Measurements from ENCODE around the gene SMIM45.

Gene SMIM45

DNA sequence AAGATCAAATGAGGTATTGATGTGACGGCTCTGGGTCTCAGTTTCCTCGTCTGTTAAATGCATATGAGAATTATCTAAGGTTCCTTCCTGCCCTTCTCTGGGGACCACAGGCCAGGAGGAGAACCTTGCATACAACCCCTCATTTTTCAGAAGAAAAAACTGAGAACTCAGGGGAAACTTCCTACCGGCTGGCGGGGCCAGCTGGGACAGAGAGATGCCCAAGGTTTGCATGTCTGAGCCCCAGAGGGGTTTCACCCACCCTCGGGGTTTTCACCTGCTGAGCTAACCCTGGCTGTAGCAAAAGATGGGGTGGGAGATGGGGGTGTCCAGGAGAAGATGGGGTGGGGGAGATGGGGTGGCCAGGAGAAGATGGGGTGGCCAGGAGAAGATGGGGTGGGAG is 29.6 kb upstream of the SMIM45 start:
- Histone ChIP-seq H3K27me3 (peaks cover 10% of the 10 kb centered on the region), H3K36me3 (no peaks in the 10 kb centered on the region), H3K4me1 (peaks cover 5 to 27% of the 10 kb centered on the region in 2 donors), H3K4me3 (replicated peaks in 1 of 3) (no peak overlapping the region), H3K9me3 (no peaks in the 10 kb centered on the region), H3K27ac (no peak overlapping the region)
- DNase-seq = no peak
- TF ChIP-seq, protein P1, sequence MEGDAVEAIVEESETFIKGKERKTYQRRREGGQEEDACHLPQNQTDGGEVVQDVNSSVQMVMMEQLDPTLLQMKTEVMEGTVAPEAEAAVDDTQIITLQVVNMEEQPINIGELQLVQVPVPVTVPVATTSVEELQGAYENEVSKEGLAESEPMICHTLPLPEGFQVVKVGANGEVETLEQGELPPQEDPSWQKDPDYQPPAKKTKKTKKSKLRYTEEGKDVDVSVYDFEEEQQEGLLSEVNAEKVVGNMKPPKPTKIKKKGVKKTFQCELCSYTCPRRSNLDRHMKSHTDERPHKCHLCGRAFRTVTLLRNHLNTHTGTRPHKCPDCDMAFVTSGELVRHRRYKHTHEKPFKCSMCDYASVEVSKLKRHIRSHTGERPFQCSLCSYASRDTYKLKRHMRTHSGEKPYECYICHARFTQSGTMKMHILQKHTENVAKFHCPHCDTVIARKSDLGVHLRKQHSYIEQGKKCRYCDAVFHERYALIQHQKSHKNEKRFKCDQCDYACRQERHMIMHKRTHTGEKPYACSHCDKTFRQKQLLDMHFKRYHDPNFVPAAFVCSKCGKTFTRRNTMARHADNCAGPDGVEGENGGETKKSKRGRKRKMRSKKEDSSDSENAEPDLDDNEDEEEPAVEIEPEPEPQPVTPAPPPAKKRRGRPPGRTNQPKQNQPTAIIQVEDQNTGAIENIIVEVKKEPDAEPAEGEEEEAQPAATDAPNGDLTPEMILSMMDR (IDR thresholded peaks at IDR 0.05) = no peak
- no peak for TF ChIP-seq POLR2A (IDR thresholded peaks at IDR 0.05)
- WGBS, 2 donors = 86 to 97% methylated on average over 5 of the region's 5 CpGs
- intact Hi-C loops (cut with DNase I) = no loop called here

DNA sequence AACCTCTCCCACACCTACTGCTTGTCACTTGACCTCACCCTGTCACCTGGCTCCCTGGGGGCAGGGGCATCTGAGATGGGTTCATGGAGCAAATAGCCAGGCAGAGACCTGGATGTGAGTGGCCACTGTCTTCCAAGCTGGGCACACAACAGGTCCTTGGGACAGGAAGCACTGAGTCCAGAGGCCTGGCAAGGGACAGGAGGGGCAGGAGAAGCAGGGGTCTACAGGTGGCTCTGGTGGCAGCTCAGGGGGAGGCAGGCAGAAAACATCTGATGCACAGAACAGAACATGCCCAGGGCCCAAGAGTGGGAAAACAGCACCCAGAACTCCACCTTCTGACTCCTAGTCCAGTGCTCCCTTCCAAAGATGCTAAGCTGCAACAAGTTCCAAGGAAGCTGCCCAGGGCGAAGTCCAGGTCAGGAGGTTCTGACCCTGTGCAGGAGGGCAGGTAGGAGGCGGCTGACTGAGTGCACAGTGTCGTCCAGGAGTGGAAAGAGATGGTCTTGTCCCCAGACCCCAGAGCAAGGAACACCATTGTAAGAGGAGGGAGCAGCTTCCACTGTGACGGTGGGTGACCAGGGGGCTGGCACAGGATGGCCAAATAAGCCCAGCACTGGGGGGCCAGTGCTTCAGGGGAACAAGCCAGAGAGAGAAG is 28.9 kb upstream of the SMIM45 start:
- H3K27me3 ChIP-seq = peaks cover 6% of the 10 kb centered on the region

DNA sequence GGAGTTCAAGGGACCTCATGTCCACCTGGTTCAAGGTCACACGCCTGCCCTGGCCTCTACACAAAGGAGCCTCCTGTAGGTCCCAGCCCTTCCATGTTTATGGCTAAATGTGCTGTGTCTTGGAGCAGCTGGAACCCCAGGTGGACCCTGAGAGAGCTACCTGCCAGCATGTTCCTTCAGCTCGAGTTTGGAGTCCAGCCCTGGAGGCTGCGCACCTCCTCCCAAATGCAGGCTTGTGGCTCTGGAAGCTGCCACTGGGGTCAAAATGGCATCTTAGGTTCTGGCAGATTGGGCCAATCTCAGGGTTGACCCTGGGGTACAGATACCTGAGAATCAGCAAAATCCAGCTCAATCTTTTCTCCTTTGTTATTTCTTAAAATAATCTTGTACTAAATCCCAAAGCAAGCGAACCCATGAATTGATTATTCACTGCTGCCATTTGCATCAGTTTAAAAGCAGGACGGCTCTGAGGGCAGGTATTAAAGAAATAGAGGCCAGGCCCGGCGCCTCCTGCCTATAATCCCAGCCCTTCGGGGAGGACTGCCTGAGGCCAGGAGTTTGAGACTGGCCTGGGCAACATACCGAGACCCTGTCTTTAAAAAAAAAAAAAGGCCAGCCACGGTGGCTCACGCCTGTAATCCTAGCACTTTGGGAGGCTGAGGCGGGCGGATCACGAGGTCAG is 28.2 kb upstream of the SMIM45 start:
- peaks cover 6% of the 10 kb centered on the region for H3K27me3 ChIP-seq
- H3K36me3 ChIP-seq = no peaks in the 10 kb centered on the region
- H3K4me1 ChIP-seq = peaks cover 5 to 22% of the 10 kb centered on the region in 2 donors
- no peak for DNase-seq
- TF ChIP-seq, protein P1 (IDR thresholded peaks at IDR 0.05) = no peak
- no peak for TF ChIP-seq POLR2A (IDR thresholded peaks at IDR 0.05)
- no peak overlapping the region for H3K27ac ChIP-seq
- intact Hi-C loops (cut with DNase I) = no loop called here
- H3K9me3 ChIP-seq = no peaks in the 10 kb centered on the region
- no peak overlapping the region for H3K4me3 ChIP-seq (replicated peaks in 1 of 3)
- WGBS, 2 donors = 91 to 92% methylated on average over 13 to 14 of the region's 14 CpGs

More for the DNA sequence above, 28.9 kb upstream of the SMIM45 start:
- Histone ChIP-seq H3K27ac (no peak overlapping the region), H3K36me3 (no peaks in the 10 kb centered on the region), H3K4me3 (replicated peaks in 1 of 3) (no peak overlapping the region), H3K9me3 (no peaks in the 10 kb centered on the region), H3K4me1 (peaks cover 5 to 25% of the 10 kb centered on the region in 2 donors)
- intact Hi-C loops (cut with DNase I) = no loop called here
- DNase-seq = no peak
- 88 to 91% methylated on average over 4 of the region's 4 CpGs for WGBS, 2 donors
- TF ChIP-seq, protein P1 (IDR thresholded peaks at IDR 0.05) = no peak
- no peak for TF ChIP-seq POLR2A (IDR thresholded peaks at IDR 0.05)

DNA sequence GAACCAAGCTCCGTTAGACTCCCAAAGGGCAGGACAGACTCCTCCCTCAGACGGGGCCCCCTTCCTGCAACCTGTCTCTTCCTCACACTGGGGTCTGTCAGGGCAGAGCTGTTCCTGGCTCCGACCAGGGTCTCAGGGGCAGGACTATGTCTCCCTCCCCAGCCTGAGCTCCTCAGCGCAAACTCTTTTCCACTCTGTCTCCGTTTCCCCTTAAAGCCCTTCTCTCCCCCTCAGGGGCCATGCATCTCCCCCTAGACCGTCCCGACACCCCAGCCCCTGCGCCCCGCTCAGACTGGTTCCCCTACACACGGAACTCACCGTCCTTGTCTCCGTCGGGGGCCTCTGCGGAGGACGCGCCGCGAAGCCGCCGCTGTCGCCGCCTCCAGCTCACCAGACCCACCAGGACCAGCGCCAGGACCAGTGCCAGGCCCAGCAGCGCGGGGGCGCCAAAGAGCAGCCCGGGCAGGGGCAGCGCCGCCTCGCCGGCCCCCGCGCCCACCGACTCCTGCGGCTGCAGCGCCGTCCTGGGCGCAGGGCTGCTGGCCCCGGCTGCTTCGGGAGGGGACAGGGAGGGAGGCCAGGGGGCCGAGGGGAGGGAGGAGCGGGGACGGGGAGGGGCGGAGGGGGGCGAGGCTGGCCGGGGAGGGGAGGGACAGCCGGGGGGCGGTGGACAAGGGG is 26.0 kb upstream of the SMIM45 start:
- H3K4me1 ChIP-seq = peaks cover 0 to 10% of the 10 kb centered on the region in 2 donors
- no peaks in the 10 kb centered on the region for H3K9me3 ChIP-seq
- intact Hi-C loops (cut with DNase I) = no loop called here
- no peaks in the 10 kb centered on the region for H3K36me3 ChIP-seq
- DNase-seq = peak; percentile 37 to 39
- 18 to 22% methylated on average over 14 to 15 of the region's 48 CpGs for WGBS, 2 donors
- TF ChIP-seq, protein P1 (IDR thresholded peaks at IDR 0.05) = peak in 4 of 6 experiments; percentile 12 to 60 (median 48)
- TF ChIP-seq POLR2A (IDR thresholded peaks at IDR 0.05) = no peak
- H3K4me3 ChIP-seq (replicated peaks in 1 of 3) = peak overlapping the region in 1 of 3 donors; percentile 32
- peaks cover 6% of the 10 kb centered on the region for H3K27me3 ChIP-seq
- H3K27ac ChIP-seq = no peak overlapping the region

DNA sequence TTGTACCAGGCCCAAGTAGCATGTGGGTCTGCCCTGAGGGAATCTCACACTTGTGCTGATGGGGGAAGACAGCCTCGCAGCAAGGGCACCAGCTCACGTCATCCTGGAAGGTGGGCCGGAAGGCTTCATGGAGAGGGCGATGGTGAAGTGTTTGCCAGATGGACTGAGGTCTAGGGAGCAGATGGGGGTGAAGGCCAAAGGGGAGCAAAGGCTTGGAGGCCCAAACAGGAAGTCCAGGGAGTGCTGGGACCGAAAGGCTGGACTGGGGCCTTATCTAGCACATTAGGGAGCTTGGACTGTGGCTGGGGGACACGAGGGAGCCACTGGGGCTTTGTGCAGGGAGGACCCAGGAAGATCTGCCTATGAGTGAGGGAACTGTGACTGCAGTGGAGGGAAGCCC is 24.1 kb upstream of the SMIM45 start:
- H3K36me3 ChIP-seq = no peaks in the 10 kb centered on the region
- WGBS, 2 donors = 85 to 89% methylated on average over 6 of the region's 6 CpGs
- TF ChIP-seq POLR2A (IDR thresholded peaks at IDR 0.05) = no peak
- TF ChIP-seq, protein P1 (IDR thresholded peaks at IDR 0.05) = no peak
- H3K4me1 ChIP-seq = peaks cover 0 to 10% of the 10 kb centered on the region in 2 donors
- peaks cover 6% of the 10 kb centered on the region for H3K27me3 ChIP-seq
- no peak for DNase-seq
- H3K4me3 ChIP-seq (replicated peaks in 1 of 3) = no peak overlapping the region
- intact Hi-C loops (cut with DNase I) = no loop called here
- H3K27ac ChIP-seq = no peak overlapping the region
- H3K9me3 ChIP-seq = no peaks in the 10 kb centered on the region
